B cell (primary cell): ENCODE measurements around the gene AGAP6.
"Not testable (repeated sequence)": the region's sequence is repeated elsewhere in the genome, so short reads cannot be mapped to it uniquely, and the experiment has no call there.

Source experiments
- CTCF ChIP-seq: fragments of 200-600 bp; IDR thresholded peaks from one replicate; pipeline ENCODE4 v1.8.0; 2022; ENCODE audit warnings: antibody characterized with exemption, mild to moderate bottlenecking
- EZH2 ChIP-seq: IDR thresholded peaks from 2 replicates; pipeline ENCODE4 v1.6.1; 2012; ENCODE audit warnings: borderline replicate concordance, low read depth, mild to moderate bottlenecking, moderate library complexity, low read length; ENCODE audit not compliant: insufficient read depth, poor library complexity, severe bottlenecking

DNA sequence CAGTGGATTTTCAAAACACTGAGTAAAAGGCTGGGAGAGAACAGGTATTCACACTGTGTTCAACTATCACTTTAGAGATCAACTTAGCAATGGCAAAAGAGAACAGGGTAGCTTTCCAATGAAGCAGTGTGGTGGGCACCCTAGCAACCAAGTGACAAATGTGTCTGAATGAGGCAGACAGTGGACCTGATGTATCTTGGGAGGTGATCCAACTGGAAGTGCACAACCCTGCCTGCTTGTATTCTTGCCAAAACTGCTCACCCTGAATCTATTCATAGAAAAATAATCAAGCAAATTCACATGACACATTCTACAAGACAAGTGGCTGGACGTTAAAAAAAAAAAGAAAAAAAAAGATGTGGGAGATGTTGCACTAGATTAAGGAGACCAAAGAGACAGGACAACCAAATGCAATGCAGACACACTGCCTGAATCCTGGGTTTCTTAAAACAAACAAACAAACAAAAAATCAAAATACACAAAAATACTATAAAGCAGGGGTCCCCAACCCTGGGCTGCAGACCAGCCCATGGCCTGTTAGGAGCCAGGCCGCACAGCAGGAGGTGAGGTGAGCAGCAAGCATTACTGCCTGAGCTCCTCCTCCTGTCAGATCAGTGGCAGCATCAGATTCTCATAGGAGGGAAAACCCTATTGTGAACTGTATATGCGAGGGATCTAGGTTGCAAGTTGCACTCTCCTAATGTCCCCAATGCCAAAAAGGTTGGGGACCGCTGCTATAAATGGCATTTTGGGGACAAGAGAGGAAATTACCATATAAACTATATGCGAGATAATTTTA is 67.5 kb downstream of the AGAP6 start:
- TF ChIP-seq CTCF, EZH2: not testable (repeated sequence)
